Measurements from ENCODE around the gene HRH2.

DNA sequence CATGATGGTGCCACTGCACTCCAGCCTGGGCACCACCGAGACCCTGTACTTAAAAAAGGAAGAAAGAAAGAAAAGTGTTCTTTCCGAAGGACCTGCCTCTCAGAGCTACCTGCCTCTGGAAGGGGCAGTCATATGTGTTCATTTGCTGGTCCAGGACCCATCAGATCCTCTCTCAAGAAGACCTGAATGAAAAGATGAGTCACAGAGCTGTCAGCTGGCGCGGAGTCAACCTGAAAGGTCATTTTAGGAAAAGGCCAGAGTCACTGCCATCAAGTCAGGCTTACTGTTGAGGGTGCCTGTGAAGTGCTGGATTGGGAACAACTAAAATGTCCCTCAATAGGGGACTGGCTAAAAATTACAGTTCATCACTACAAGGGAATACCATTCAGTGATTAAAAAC lies 14.9 kb upstream of the HRH2 start:
- no peak for TF ChIP-seq EZH2 (IDR thresholded peaks at IDR 0.05; ENCODE audit: low read length, missing control alignments)
- TF ChIP-seq, protein P1, sequence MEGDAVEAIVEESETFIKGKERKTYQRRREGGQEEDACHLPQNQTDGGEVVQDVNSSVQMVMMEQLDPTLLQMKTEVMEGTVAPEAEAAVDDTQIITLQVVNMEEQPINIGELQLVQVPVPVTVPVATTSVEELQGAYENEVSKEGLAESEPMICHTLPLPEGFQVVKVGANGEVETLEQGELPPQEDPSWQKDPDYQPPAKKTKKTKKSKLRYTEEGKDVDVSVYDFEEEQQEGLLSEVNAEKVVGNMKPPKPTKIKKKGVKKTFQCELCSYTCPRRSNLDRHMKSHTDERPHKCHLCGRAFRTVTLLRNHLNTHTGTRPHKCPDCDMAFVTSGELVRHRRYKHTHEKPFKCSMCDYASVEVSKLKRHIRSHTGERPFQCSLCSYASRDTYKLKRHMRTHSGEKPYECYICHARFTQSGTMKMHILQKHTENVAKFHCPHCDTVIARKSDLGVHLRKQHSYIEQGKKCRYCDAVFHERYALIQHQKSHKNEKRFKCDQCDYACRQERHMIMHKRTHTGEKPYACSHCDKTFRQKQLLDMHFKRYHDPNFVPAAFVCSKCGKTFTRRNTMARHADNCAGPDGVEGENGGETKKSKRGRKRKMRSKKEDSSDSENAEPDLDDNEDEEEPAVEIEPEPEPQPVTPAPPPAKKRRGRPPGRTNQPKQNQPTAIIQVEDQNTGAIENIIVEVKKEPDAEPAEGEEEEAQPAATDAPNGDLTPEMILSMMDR (conservative IDR thresholded peaks at IDR 0.05 in 1 of 2, IDR thresholded peaks at IDR 0.05 in 1 of 2; ENCODE audit: low read depth in 1 of 2, low read length in 2 of 2) = no peak

Data from fibroblast of lung (primary cell).